ENCODE measurements around the gene TSHZ3. TPM values are rescaled to one million over a fixed set of nuclear protein-coding genes. Genes with fewer than 3 reads are reported as not detected.

TSHZ3 gene
- total and polyA plus RNA-seq, 2 of the 8 experiments (the other 6 are each of a cell fraction or from before 2014, with no cell fraction given) = 3.1 to 12.3 TPM

DNA sequence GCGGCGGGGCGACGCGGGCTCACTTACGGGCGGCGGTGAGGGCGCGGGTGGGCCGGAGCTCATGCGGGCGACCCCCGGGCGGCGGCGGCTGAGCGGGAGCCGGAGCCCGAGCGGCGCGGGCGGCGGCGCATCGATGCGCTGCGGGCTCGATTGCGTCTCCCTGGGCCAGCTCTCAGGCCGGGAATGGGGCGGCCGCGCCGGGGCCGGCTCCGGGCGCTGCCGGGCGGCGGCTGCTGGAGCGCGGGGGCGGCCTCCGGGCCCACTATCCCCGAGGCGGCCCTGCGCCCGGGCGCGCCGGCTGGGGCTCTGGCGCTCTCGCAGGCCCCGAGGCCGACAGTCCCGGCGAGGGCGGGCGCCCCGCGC lies 1.4 kb upstream of the TSHZ3 start:
- H3K4me2 ChIP-seq (ENCODE audit: insufficient read depth in 1 of 2, low read depth in 2 of 2, low read length in 2 of 2) = peak overlapping the region; percentile 86 to 95
- no peak overlapping the region for H2BK120ac ChIP-seq (replicated peaks; ENCODE audit: low read depth, low read length)
- H3K14ac ChIP-seq (ENCODE audit: insufficient read length) = no peak overlapping the region
- 0% methylated on average over 10 of the region's 63 CpGs; no CpG with 5 or more reads in 1 of the 2 experiments for WGBS, 2 experiments (ENCODE audit: extremely low coverage in 1 of 2, insufficient coverage in 1 of 2, insufficient read length in 1 of 2, insufficient replicate concordance in 2 of 2, low coverage in 1 of 2, low lambda C conversion rate in 2 of 2, missing lambda C conversion rate in 1 of 2)
- FAIRE-seq = no peak
- H4K91ac ChIP-seq (replicated peaks; ENCODE audit: insufficient read length, low read length) = no peak overlapping the region
- CTCF ChIA-PET (ENCODE audit: partially characterized antibody) = no interaction called here
- no peak overlapping the region for H3K18ac ChIP-seq (ENCODE audit: extremely low read depth, low read length)
- no peak overlapping the region for H2AK5ac ChIP-seq (ENCODE audit: low read depth, low read length)
- H4K5ac ChIP-seq (ENCODE audit: insufficient read length, low read depth, low read length) = no peak overlapping the region
- H3K27ac ChIP-seq (ENCODE audit: low read depth, low read length) = no peak overlapping the region
- H3K9ac ChIP-seq (replicated peaks in 1 of 4; ENCODE audit: extremely low read depth in 1 of 4, low read depth in 3 of 4, low read length in 3 of 4) = no peak overlapping the region
- H3K56ac ChIP-seq (replicated peaks; ENCODE audit: insufficient read length, low read depth, low read length) = no peak overlapping the region
- H2BK15ac ChIP-seq (ENCODE audit: low read length) = no peak overlapping the region
- H4K20me1 ChIP-seq (replicated peaks in 1 of 2; ENCODE audit: control insufficient read depth in 1 of 2, insufficient read depth in 2 of 2, low read length in 2 of 2) = peaks cover 0 to 15% of the 10 kb centered on the region in 2 experiments
- H2AFZ ChIP-seq (ENCODE audit: low read length) = no peak overlapping the region
- H2BK5ac ChIP-seq (ENCODE audit: low read depth, low read length) = no peak overlapping the region
- H3K23ac ChIP-seq (ENCODE audit: insufficient read length) = no peak overlapping the region
- H3K79me1 ChIP-seq (ENCODE audit: low read depth, low read length) = no peaks in the 10 kb centered on the region
- peaks cover 14 to 34% (median 21%) of the 10 kb centered on the region in 4 experiments for H3K4me1 ChIP-seq (replicated peaks in 1 of 4; ENCODE audit: control insufficient read depth in 3 of 4, insufficient read depth in 4 of 4, low read length in 3 of 4)
- no peaks in the 10 kb centered on the region for H3K36me3 ChIP-seq (ENCODE audit: control insufficient read depth in 2 of 4, insufficient read depth in 4 of 4, low read length in 3 of 4)
- DNase-seq (ENCODE audit: low read depth in 1 of 2, low spot score in 2 of 2) = peak in 1 of 2 experiments; percentile 79
- peaks cover 37% of the 10 kb centered on the region; the same call in 1 of the 2 replicates for H3K23me2 ChIP-seq (ENCODE audit: low read depth, low read length)
- no peak overlapping the region for H2BK12ac ChIP-seq (ENCODE audit: low read depth, low read length)
- no peaks in the 10 kb centered on the region for H3K9me3 ChIP-seq (ENCODE audit: insufficient read depth in 2 of 2, low read depth in 1 of 2, low read length in 1 of 2)
- H3K79me2 ChIP-seq (ENCODE audit: control insufficient read depth in 1 of 2, insufficient read depth in 2 of 2, low read length in 2 of 2) = peaks cover 0 to 30% of the 10 kb centered on the region in 2 experiments; a peak in 2 of 4 replicates
- H4K8ac ChIP-seq (ENCODE audit: extremely low read depth, insufficient read depth, low read length) = no peak overlapping the region
- H3K4ac ChIP-seq (replicated peaks; ENCODE audit: insufficient read length, low read depth, low read length) = no peak overlapping the region
- POLR2A ChIA-PET (ENCODE audit: partially characterized antibody) = interaction anchor here (0.6 kb wide), 1 partner anchor 212 kb away, joined by 3 read pairs; no protein-coding TSS in a partner anchor
- peaks cover 36 to 72% (median 56%) of the 10 kb centered on the region in 4 experiments; a peak in 6 of 7 replicates for H3K27me3 ChIP-seq (replicated peaks in 1 of 4; ENCODE audit: control insufficient read depth in 3 of 4, extremely low read depth in 1 of 4, insufficient read depth in 3 of 4, low read length in 3 of 4)
- no peak overlapping the region for H2BK20ac ChIP-seq (ENCODE audit: low read length)
- peak overlapping the region; percentile 57 to 90 (median 70) for H3K4me3 ChIP-seq (ENCODE audit: extremely low read depth in 1 of 4, insufficient read depth in 2 of 4, low read depth in 3 of 4, low read length in 4 of 4)
- TF ChIP-seq CBX8 (IDR thresholded peaks at IDR 0.05; ENCODE audit: borderline replicate concordance, low read depth, low read length) (no peak), KDM4A (IDR thresholded peaks at IDR 0.05; ENCODE audit: low read depth, low read length, severe bottlenecking) (peak; percentile 18), EGR1 (IDR thresholded peaks at IDR 0.05; ENCODE audit: borderline replicate concordance, low read depth, low read length) (no peak), ATF2 (IDR thresholded peaks at IDR 0.05; ENCODE audit: low read length) (no peak), FOSL1 (IDR thresholded peaks at IDR 0.05; ENCODE audit: insufficient read depth, low read depth, low read length) (no peak), CTBP2 (IDR thresholded peaks at IDR 0.05; ENCODE audit: borderline replicate concordance, insufficient read depth, insufficient read length, low read length) (no peak), CHD2 (IDR thresholded peaks at IDR 0.05; ENCODE audit: low read length) (no peak), EZH2 (IDR thresholded peaks at IDR 0.05; ENCODE audit: low read depth, low read length, severe bottlenecking) (no peak), SP4 (IDR thresholded peaks at IDR 0.05; ENCODE audit: low read length) (no peak), SIRT6 (IDR thresholded peaks at IDR 0.05; ENCODE audit: low read length) (no peak), MAFK (IDR thresholded peaks at IDR 0.05; ENCODE audit: low read depth, low read length) (no peak), HDAC2 (IDR thresholded peaks at IDR 0.05; ENCODE audit: borderline replicate concordance in 1 of 2, low read depth in 2 of 2, low read length in 2 of 2) (no peak)
